Measurements from ENCODE around the gene RABGAP1L. TPM values are rescaled to one million over a fixed set of nuclear protein-coding genes. Genes with fewer than 3 reads are reported as not detected.

Gene RABGAP1L
- total RNA-seq, 1 donor from 2014 or later = 30.2 TPM

- DNase-seq (ENCODE audit: low spot score) = no peak
- no peaks in the 10 kb centered on the region for H3K9me3 Mint-ChIP-seq (ENCODE audit: unreplicated experiment)
- no peak overlapping the region for H3K27ac Mint-ChIP-seq (ENCODE audit: unreplicated experiment)
- no peak overlapping the region for H3K4me3 Mint-ChIP-seq (ENCODE audit: unreplicated experiment)
- H3K36me3 Mint-ChIP-seq (ENCODE audit: low read depth, unreplicated experiment) = no peaks in the 10 kb centered on the region
- H3K4me1 Mint-ChIP-seq (ENCODE audit: unreplicated experiment) = no peaks in the 10 kb centered on the region
- H3K27me3 Mint-ChIP-seq (ENCODE audit: unreplicated experiment) = peaks cover 1% of the 10 kb centered on the region
- TF ChIP-seq CTCF (IDR thresholded peaks at IDR 0.05; ENCODE audit: unreplicated experiment) = no peak
Measured at GRCh38 chr1:174149216-174149615, 10.1 kb upstream of the RABGAP1L start.

- Mint-ChIP-seq H3K9me3 (ENCODE audit: unreplicated experiment) (no peaks in the 10 kb centered on the region), H3K36me3 (ENCODE audit: low read depth, unreplicated experiment) (no peaks in the 10 kb centered on the region), H3K4me1 (ENCODE audit: unreplicated experiment) (no peaks in the 10 kb centered on the region), H3K4me3 (ENCODE audit: unreplicated experiment) (no peak overlapping the region), H3K27ac (ENCODE audit: unreplicated experiment) (no peak overlapping the region), H3K27me3 (ENCODE audit: unreplicated experiment) (peaks cover 1% of the 10 kb centered on the region)
- no peak for TF ChIP-seq CTCF (IDR thresholded peaks at IDR 0.05; ENCODE audit: unreplicated experiment)
- DNase-seq (ENCODE audit: low spot score) = no peak
Measured at GRCh38 chr1:174150499-174150898, 8.8 kb upstream of the RABGAP1L start.

- H3K27me3 Mint-ChIP-seq (ENCODE audit: unreplicated experiment) = peaks cover 1% of the 10 kb centered on the region
- no peak overlapping the region for H3K27ac Mint-ChIP-seq (ENCODE audit: unreplicated experiment)
- DNase-seq (ENCODE audit: low spot score) = no peak
- H3K4me3 Mint-ChIP-seq (ENCODE audit: unreplicated experiment) = no peak overlapping the region
- no peaks in the 10 kb centered on the region for H3K4me1 Mint-ChIP-seq (ENCODE audit: unreplicated experiment)
- TF ChIP-seq CTCF (IDR thresholded peaks at IDR 0.05; ENCODE audit: unreplicated experiment) = no peak
- no peaks in the 10 kb centered on the region for H3K36me3 Mint-ChIP-seq (ENCODE audit: low read depth, unreplicated experiment)
- H3K9me3 Mint-ChIP-seq (ENCODE audit: unreplicated experiment) = no peaks in the 10 kb centered on the region
Measured at GRCh38 chr1:174152427-174152826, 6.9 kb upstream of the RABGAP1L start.

GRCh38 chr1:174153085-174153824 is 6.1 kb upstream of the RABGAP1L start:
- H3K9me3 Mint-ChIP-seq (ENCODE audit: unreplicated experiment) = no peaks in the 10 kb centered on the region
- no peak for TF ChIP-seq CTCF (IDR thresholded peaks at IDR 0.05; ENCODE audit: unreplicated experiment)
- H3K36me3 Mint-ChIP-seq (ENCODE audit: low read depth, unreplicated experiment) = no peaks in the 10 kb centered on the region
- no peak overlapping the region for H3K27ac Mint-ChIP-seq (ENCODE audit: unreplicated experiment)
- peaks cover 2% of the 10 kb centered on the region for H3K4me1 Mint-ChIP-seq (ENCODE audit: unreplicated experiment)
- no peak overlapping the region for H3K4me3 Mint-ChIP-seq (ENCODE audit: unreplicated experiment)
- no peak for DNase-seq (ENCODE audit: low spot score)
- H3K27me3 Mint-ChIP-seq (ENCODE audit: unreplicated experiment) = peaks cover 1% of the 10 kb centered on the region

GRCh38 chr1:174153825-174154107 is 5.6 kb upstream of the RABGAP1L start:
- no peak overlapping the region for H3K27ac Mint-ChIP-seq (ENCODE audit: unreplicated experiment)
- peaks cover 7% of the 10 kb centered on the region for H3K4me1 Mint-ChIP-seq (ENCODE audit: unreplicated experiment)
- H3K36me3 Mint-ChIP-seq (ENCODE audit: low read depth, unreplicated experiment) = no peaks in the 10 kb centered on the region
- H3K4me3 Mint-ChIP-seq (ENCODE audit: unreplicated experiment) = no peak overlapping the region
- no peak for TF ChIP-seq CTCF (IDR thresholded peaks at IDR 0.05; ENCODE audit: unreplicated experiment)
- H3K9me3 Mint-ChIP-seq (ENCODE audit: unreplicated experiment) = no peaks in the 10 kb centered on the region
- peaks cover 1% of the 10 kb centered on the region for H3K27me3 Mint-ChIP-seq (ENCODE audit: unreplicated experiment)
- DNase-seq (ENCODE audit: low spot score) = no peak

Measured in endothelial cell (in vitro differentiated cells).